Measurements from ENCODE around the gene DDC. TPM values are rescaled to one million over a fixed set of nuclear protein-coding genes. Genes with fewer than 3 reads are reported as not detected.

DDC gene
- total RNA-seq, 3 donors from 2014 or later (not counting 1 experiment from before 2014, with no cell fraction given), result not detected

DNA sequence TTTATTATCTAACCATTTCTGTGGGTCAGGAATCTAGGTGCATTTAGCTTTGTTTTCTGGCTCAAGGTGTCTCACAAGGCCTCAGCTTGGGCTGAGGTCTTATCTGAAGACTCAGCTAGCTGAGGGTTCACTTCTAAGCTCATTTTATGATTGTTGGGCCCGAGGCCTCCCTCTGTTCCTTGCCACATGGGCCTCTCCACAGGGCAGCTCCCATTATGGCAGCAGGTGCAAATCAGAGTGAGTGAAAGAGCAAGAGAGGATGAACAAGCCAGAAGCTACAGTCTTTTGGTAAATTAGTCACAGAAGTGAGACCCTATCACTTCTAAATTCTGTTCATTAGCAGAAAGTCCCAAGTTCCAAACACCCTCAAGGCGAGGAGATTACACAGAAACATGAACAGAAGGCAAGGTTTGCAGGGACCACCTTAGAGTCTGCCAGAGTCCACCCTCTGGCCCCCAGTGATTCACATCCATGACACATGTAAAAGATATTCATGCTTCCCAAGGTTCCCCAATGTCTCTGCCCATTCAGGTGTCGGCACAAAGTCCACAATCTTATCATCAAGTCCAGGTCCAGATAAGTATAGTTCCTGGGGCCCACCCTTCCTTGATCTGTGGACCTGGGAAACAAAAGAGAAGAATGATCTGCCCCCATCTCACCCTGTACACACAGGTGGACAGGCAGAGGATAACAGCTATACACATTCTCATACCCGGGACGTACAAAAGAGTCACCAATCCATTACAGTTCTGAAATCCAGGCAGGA lies 138.7 kb downstream of the DDC start:
- WGBS (ENCODE audit: insufficient coverage), result 89% methylated on average over 3 of the region's 5 CpGs
- Histone ChIP-seq H3K9me3 (ENCODE audit: control insufficient read depth, insufficient read depth, low read length) (no peaks in the 10 kb centered on the region), H3K4me3 (ENCODE audit: low read length) (no peak overlapping the region), H3K4me1 (ENCODE audit: control insufficient read depth, insufficient read depth, low read length) (no peaks in the 10 kb centered on the region), H3K36me3 (ENCODE audit: control insufficient read depth, insufficient read depth, low read length) (no peaks in the 10 kb centered on the region), H3K27ac (ENCODE audit: low read length) (no peak overlapping the region), H3K27me3 (ENCODE audit: control insufficient read depth, insufficient read depth, low read length) (no peaks in the 10 kb centered on the region)
- Mint-ChIP-seq H3K27ac (no peak overlapping the region), H3K4me3 (no peak overlapping the region), H3K36me3 (no peaks in the 10 kb centered on the region), H3K4me1 (no peaks in the 10 kb centered on the region), H3K9me3 (no peaks in the 10 kb centered on the region), H3K27me3 (ENCODE audit: low read depth in 2 of 2) (no peaks in the 10 kb centered on the region)
- TF ChIP-seq, protein P1, sequence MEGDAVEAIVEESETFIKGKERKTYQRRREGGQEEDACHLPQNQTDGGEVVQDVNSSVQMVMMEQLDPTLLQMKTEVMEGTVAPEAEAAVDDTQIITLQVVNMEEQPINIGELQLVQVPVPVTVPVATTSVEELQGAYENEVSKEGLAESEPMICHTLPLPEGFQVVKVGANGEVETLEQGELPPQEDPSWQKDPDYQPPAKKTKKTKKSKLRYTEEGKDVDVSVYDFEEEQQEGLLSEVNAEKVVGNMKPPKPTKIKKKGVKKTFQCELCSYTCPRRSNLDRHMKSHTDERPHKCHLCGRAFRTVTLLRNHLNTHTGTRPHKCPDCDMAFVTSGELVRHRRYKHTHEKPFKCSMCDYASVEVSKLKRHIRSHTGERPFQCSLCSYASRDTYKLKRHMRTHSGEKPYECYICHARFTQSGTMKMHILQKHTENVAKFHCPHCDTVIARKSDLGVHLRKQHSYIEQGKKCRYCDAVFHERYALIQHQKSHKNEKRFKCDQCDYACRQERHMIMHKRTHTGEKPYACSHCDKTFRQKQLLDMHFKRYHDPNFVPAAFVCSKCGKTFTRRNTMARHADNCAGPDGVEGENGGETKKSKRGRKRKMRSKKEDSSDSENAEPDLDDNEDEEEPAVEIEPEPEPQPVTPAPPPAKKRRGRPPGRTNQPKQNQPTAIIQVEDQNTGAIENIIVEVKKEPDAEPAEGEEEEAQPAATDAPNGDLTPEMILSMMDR (IDR thresholded peaks at IDR 0.05), result no peak
- no peak for ATAC-seq
- intact Hi-C loops (cut with micrococcal nuclease), result no loop called here
- DNase-seq, result no peak

DNA sequence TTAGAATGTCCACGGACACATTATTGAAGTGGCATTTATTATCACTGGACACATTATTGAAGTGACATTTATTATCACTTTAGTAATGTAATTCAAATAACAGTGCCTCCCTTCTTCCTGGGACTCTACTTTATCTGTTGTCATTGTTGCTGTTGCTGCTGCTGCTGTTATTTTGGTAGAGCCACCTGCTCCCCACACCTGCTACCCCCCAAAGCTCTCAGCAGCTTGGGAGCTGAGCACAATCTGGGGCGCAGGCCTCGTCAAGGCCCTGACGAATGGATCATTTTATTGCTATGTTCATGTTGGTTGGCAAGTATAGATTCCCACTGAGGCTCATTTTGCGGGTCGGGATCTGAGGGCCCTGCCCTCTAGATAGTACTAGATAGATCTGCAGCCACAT lies 139.9 kb downstream of the DDC start:
- H3K4me3 ChIP-seq (ENCODE audit: low read length), result no peak overlapping the region
- no peaks in the 10 kb centered on the region for H3K27me3 ChIP-seq (ENCODE audit: control insufficient read depth, insufficient read depth, low read length)

DNA sequence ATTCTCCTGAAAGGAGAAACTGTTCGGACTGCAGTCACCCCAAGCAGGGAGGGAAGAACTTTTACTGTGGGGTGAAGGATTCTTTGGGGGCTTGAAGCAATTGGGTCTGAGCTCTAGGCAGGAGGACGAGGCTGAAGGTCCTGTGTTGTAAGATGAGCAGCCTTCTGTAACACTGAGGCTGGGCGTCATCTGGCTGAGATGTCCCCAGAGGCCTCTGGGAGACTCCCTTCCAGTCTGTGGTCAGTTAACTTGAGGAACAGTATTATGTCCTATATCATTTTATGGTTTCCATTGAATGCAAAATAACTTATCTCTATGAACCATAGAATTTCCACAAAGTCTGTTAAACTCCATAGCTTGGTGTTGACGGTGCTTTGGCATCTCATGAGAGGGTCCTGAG lies 141.3 kb downstream of the DDC start:
- no peak overlapping the region for H3K27ac ChIP-seq (ENCODE audit: low read length)
- no peaks in the 10 kb centered on the region for H3K36me3 ChIP-seq (ENCODE audit: control insufficient read depth, insufficient read depth, low read length)
- Mint-ChIP-seq H3K4me3 (no peak overlapping the region), H3K4me1 (no peaks in the 10 kb centered on the region), H3K27ac (no peak overlapping the region), H3K36me3 (no peaks in the 10 kb centered on the region), H3K9me3 (no peaks in the 10 kb centered on the region), H3K27me3 (ENCODE audit: low read depth in 2 of 2) (no peaks in the 10 kb centered on the region)
- no peaks in the 10 kb centered on the region for H3K4me1 ChIP-seq (ENCODE audit: control insufficient read depth, insufficient read depth, low read length)
- DNase-seq (no peak), ATAC-seq (no peak)
- H3K27me3 ChIP-seq (ENCODE audit: control insufficient read depth, insufficient read depth, low read length), result no peaks in the 10 kb centered on the region
- intact Hi-C loops (cut with micrococcal nuclease), result no loop called here
- H3K9me3 ChIP-seq (ENCODE audit: control insufficient read depth, insufficient read depth, low read length), result no peaks in the 10 kb centered on the region
- WGBS (ENCODE audit: insufficient coverage), result 64% methylated on average over 4 of the region's 4 CpGs
- H3K4me3 ChIP-seq (ENCODE audit: low read length), result no peak overlapping the region
- TF ChIP-seq, protein P1 (IDR thresholded peaks at IDR 0.05), result no peak

More for the DNA sequence above, 139.9 kb downstream of the DDC start:
- WGBS (ENCODE audit: insufficient coverage), result 97% methylated on average over 6 of the region's 6 CpGs
- Mint-ChIP-seq H3K27me3 (ENCODE audit: low read depth in 2 of 2) (no peaks in the 10 kb centered on the region), H3K36me3 (no peaks in the 10 kb centered on the region), H3K4me1 (no peaks in the 10 kb centered on the region), H3K27ac (no peak overlapping the region), H3K9me3 (no peaks in the 10 kb centered on the region), H3K4me3 (no peak overlapping the region)
- Histone ChIP-seq H3K4me1 (ENCODE audit: control insufficient read depth, insufficient read depth, low read length) (no peaks in the 10 kb centered on the region), H3K27ac (ENCODE audit: low read length) (no peak overlapping the region), H3K9me3 (ENCODE audit: control insufficient read depth, insufficient read depth, low read length) (no peaks in the 10 kb centered on the region), H3K36me3 (ENCODE audit: control insufficient read depth, insufficient read depth, low read length) (no peaks in the 10 kb centered on the region)
- intact Hi-C loops (cut with micrococcal nuclease), result no loop called here
- TF ChIP-seq, protein P1 (IDR thresholded peaks at IDR 0.05), result no peak
- DNase-seq (no peak), ATAC-seq (no peak)

DNA sequence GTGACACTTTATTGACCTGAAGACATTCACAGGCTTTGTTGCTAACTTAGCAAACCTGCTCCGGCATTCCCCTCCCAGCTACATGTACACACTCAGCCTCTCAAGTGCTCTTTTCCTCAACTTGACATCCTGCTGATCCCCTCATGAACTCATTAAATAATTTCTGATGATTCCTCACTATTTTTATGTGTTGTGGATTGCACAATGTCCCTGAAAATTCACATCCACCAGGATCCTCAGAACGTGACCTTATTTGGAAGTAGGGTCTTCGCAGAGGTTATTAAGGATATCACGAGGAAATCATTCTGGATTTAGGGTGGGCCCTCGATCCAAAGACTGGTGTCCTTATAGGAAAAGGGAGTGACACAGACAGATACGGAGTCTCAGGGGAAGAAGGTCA lies 142.3 kb downstream of the DDC start:
- intact Hi-C loops (cut with micrococcal nuclease), result no loop called here
- H3K4me3 Mint-ChIP-seq, result no peak overlapping the region
- 93% methylated on average over 6 of the region's 6 CpGs for WGBS (ENCODE audit: insufficient coverage)

More for the DNA sequence above, 142.3 kb downstream of the DDC start:
- Histone ChIP-seq H3K27me3 (ENCODE audit: control insufficient read depth, insufficient read depth, low read length) (no peaks in the 10 kb centered on the region), H3K4me3 (ENCODE audit: low read length) (no peak overlapping the region), H3K4me1 (ENCODE audit: control insufficient read depth, insufficient read depth, low read length) (no peaks in the 10 kb centered on the region), H3K36me3 (ENCODE audit: control insufficient read depth, insufficient read depth, low read length) (no peaks in the 10 kb centered on the region), H3K27ac (ENCODE audit: low read length) (no peak overlapping the region), H3K9me3 (ENCODE audit: control insufficient read depth, insufficient read depth, low read length) (no peaks in the 10 kb centered on the region)
- ATAC-seq (no peak), DNase-seq (no peak)
- Mint-ChIP-seq H3K27ac (no peak overlapping the region), H3K36me3 (no peaks in the 10 kb centered on the region), H3K4me1 (no peaks in the 10 kb centered on the region), H3K9me3 (no peaks in the 10 kb centered on the region), H3K27me3 (ENCODE audit: low read depth in 2 of 2) (no peaks in the 10 kb centered on the region)
- TF ChIP-seq, protein P1 (IDR thresholded peaks at IDR 0.05), result no peak
